ENCODE results near the gene MYT1. TPM values are rescaled to one million over a fixed set of nuclear protein-coding genes. Genes with fewer than 3 reads are reported as not detected.

The MYT1 gene
- total RNA-seq, 1 experiment from 2014 or later, result not detected

DNA sequence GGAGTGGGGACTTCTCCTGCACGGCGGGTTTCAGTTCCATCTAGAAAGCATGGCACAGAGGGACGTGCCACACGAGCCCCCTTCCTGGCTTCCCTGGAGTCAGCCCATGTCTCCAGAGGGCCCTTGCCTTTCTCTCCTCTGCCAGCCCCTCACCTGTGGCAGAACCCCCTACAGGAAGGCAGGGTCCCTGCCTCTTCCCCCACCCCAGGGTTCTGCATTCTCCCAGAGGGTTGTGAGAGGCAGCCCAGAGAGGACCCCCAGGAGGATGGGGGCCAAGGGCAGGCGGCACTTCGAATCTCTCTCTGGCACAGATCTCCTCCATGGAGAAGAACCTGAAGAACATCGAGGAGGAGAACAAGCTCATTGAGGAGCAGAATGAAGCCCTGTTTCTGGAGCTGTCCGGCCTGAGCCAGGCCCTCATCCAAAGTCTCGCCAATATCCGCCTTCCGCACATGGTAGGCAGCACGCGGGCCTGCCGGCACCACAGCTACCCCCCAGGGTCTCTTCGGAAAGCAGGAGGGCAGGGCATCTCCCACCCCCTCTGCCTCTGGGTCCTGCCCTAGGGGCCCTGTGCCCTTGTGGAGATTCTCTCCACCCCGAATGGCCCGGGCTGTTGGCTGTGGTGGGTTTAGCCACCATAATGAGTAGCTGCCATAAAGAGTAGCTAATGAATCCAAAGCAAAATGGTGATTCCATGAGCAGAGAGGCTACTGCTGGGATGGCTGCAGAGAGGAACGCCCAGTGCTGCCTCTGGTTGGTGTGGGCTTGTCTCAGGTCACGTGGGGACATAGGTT, 75.4 kb downstream of the MYT1 start:
- ChIA-PET POLR2A (interaction anchor here (1.8 kb wide), 1 partner anchor 16 kb away, joined by 8 read pairs; the partner anchor contains the start of gene PCMTD2), CTCF (no interaction called here)
- Mint-ChIP-seq H3K27ac (ENCODE audit: low read depth, unreplicated experiment) (no peak overlapping the region), H3K4me3 (ENCODE audit: unreplicated experiment) (no peak overlapping the region), H3K4me1 (ENCODE audit: insufficient read depth, unreplicated experiment) (no peaks in the 10 kb centered on the region), H3K27me3 (ENCODE audit: insufficient read depth, unreplicated experiment) (peaks cover 40% of the 10 kb centered on the region), H3K9me3 (ENCODE audit: unreplicated experiment) (no peaks in the 10 kb centered on the region), H3K36me3 (ENCODE audit: insufficient read depth, unreplicated experiment) (no peaks in the 10 kb centered on the region)
- no peak for DNase-seq (ENCODE audit: unreplicated experiment)
- intact Hi-C loops (cut with micrococcal nuclease), result no loop called here
- no TSS peak for BruUV-seq (replicated peaks)
- TF ChIP-seq, protein P1, sequence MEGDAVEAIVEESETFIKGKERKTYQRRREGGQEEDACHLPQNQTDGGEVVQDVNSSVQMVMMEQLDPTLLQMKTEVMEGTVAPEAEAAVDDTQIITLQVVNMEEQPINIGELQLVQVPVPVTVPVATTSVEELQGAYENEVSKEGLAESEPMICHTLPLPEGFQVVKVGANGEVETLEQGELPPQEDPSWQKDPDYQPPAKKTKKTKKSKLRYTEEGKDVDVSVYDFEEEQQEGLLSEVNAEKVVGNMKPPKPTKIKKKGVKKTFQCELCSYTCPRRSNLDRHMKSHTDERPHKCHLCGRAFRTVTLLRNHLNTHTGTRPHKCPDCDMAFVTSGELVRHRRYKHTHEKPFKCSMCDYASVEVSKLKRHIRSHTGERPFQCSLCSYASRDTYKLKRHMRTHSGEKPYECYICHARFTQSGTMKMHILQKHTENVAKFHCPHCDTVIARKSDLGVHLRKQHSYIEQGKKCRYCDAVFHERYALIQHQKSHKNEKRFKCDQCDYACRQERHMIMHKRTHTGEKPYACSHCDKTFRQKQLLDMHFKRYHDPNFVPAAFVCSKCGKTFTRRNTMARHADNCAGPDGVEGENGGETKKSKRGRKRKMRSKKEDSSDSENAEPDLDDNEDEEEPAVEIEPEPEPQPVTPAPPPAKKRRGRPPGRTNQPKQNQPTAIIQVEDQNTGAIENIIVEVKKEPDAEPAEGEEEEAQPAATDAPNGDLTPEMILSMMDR (IDR thresholded peaks at IDR 0.05; ENCODE audit: unreplicated experiment), result no peak

DNA sequence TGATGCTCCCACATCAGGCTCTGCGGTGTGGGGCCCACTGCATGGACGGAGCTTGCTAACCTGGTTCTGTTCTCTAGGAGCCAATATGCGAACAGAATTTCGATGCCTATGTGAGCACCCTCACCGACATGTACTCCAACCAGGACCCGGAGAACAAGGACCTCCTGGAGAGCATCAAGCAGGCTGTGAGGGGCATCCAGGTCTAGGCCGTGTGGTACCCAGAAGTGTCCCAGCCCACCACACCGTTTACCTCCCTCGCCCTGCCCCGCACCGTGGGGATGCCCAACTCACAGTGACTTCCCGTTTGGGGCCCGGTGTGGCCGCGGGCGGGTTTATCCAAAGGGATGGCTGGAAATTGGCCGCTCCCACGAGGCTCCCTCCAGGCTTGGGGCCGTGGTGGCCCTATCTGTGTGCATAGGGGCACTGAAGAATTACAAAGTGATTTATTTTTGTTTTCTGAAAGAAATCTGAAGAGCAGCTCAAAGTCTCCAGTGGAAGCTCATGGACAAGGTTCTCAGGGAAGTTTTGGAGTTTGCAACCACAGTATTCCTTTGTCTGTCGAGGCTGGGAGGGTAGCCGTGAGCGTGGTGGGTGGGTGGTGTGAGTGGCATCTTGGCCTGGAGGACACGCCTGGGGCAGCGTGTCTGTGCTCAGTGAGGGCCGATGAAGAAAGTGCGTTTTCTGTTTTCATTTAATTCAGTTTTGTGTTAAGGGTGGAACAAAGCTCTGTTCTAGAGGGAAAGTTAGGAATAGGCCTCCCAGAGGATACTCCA, 76.2 kb downstream of the MYT1 start:
- Mint-ChIP-seq H3K9me3 (ENCODE audit: unreplicated experiment) (no peaks in the 10 kb centered on the region), H3K27me3 (ENCODE audit: insufficient read depth, unreplicated experiment) (peaks cover 45% of the 10 kb centered on the region), H3K4me1 (ENCODE audit: insufficient read depth, unreplicated experiment) (no peaks in the 10 kb centered on the region), H3K36me3 (ENCODE audit: insufficient read depth, unreplicated experiment) (no peaks in the 10 kb centered on the region), H3K27ac (ENCODE audit: low read depth, unreplicated experiment) (no peak overlapping the region), H3K4me3 (ENCODE audit: unreplicated experiment) (no peak overlapping the region)
- TF ChIP-seq, protein P1 (IDR thresholded peaks at IDR 0.05; ENCODE audit: unreplicated experiment), result no peak
- intact Hi-C loops (cut with micrococcal nuclease), result no loop called here
- CTCF ChIA-PET, result no interaction called here
- no peak for DNase-seq (ENCODE audit: unreplicated experiment)
- POLR2A ChIA-PET, result interaction anchor here (0.8 to 1.8 kb wide), 2 partner anchors 15 kb away, joined by 3 to 8 read pairs; partner anchors contain the start of gene PCMTD2
- BruUV-seq (replicated peaks), result no TSS peak

DNA sequence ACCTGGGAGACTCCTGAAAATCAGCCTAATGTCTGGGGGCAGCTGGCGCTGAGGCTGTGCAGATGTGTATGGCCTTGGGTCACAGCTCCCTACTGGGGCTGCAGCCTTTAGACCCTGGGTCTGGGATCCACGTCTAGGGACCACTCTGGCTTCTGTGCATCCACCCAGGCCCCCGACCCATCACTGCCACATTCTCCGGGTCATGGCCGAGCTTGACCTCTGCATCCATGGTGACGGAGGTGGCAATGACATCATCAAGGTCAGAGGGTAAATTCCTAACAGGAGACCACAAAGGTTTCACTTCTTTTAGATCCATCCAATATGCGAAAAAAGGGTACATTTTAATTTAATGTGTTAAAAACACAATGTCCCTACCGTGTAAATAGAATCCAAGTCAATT, 76.8 kb downstream of the MYT1 start:
- no peak overlapping the region for H3K4me3 Mint-ChIP-seq (ENCODE audit: unreplicated experiment)

More for the DNA sequence above, 76.8 kb downstream of the MYT1 start:
- Mint-ChIP-seq H3K36me3 (ENCODE audit: insufficient read depth, unreplicated experiment) (no peaks in the 10 kb centered on the region), H3K9me3 (ENCODE audit: unreplicated experiment) (no peaks in the 10 kb centered on the region), H3K27ac (ENCODE audit: low read depth, unreplicated experiment) (no peak overlapping the region), H3K27me3 (ENCODE audit: insufficient read depth, unreplicated experiment) (peaks cover 50% of the 10 kb centered on the region), H3K4me1 (ENCODE audit: insufficient read depth, unreplicated experiment) (no peaks in the 10 kb centered on the region)
- DNase-seq (ENCODE audit: unreplicated experiment), result no peak
- ChIA-PET POLR2A (interaction anchor here (0.8 kb wide), 1 partner anchor 14 kb away, joined by 3 read pairs; the partner anchor contains the start of gene PCMTD2), CTCF (no interaction called here)
- BruUV-seq (replicated peaks), result no TSS peak
- intact Hi-C loops (cut with micrococcal nuclease), result no loop called here
- TF ChIP-seq, protein P1 (IDR thresholded peaks at IDR 0.05; ENCODE audit: unreplicated experiment), result no peak

Measured in MCF 10A (cell line).